Measurements from ENCODE around the gene TUFM.
"Not testable (repeated sequence)": the region's sequence is repeated elsewhere in the genome, so short reads cannot be mapped to it uniquely, and the experiment has no call there.

Gene TUFM

DNA sequence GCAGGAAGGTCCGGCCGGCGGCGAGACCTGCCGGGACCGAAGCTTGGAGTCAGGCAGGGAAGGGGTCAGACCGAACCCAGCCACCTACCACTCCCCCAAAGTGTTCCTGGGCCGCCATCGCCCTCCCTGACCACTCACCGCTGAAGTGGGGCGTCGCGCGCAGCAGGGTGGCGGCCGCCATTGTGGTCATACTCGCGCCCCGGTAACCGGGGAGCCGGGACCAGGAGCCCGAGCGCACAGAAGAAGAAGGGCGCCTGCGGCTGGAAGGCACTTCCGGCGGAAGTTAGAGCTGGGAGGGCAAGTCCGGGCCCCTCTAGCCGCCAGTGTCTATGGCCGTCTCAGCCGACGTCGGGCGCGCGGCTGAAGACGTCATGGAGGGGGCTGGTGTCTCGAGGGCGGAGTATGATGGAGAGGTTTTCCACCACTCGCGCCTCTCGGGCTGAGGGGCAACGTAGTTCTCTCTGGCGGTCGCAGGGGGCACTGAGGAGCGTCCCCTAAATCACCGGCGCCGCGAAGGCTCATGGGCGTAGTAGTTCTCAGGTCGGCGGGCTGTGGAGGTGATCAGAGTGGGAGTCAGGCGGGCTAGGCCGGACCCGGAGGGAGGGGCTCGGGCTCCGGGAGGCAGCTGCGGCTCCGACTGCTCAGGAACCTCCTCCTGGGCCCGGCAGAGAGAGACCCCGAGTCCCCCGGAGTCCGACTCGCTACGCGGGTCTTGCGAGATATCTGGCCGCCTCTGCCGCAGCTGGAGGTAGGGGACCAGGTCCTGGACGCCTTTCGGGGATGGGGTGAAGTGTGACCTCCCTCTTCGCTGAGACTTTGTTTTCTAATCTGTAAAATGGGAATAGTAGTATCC is at the start of gene TUFM:
Gene TUFM (minus strand): TSS at position 269 of the 853 bp plus-strand sequence. CDS start 79 bp downstream, at position 190.
- DNase-seq (ENCODE audit: low read depth in 2 of 3, low spot score in 1 of 3): peak; percentile 97 to 98 (median 98)

GRCh38 chr16:28895609-28896008 is 49.5 kb upstream of the TUFM start:
- DNase-seq (ENCODE audit: low read depth in 2 of 3, low spot score in 1 of 3): no peak

- no peak for DNase-seq (ENCODE audit: low read depth in 2 of 3, low spot score in 1 of 3)
These were observed 47.1 kb upstream of the TUFM start for GRCh38 chr16:28893291-28893690.

- no peak for DNase-seq (ENCODE audit: low read depth in 2 of 3, low spot score in 1 of 3)
These were observed 46.1 kb upstream of the TUFM start for GRCh38 chr16:28891964-28892890.

DNA sequence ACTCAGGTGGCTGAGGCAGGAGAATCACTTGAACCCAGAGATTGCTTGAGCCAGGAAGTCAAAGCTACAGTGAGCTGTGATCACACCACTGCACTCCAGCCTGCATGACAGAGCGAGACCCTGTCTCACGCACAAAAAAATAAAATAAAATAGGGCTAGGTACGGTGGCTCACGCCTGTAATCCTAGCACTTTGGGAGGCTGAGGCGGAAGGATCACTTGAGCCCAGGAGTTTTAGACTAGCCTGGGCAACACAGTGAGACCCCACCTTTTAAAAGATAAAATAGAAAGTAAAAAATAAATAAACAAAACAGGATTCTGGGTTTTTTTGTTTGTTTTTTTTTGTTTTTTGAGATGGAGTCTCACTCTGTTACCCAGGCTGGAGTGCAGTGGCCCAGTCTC is 44.2 kb upstream of the TUFM start:
- DNase-seq (ENCODE audit: low read depth in 2 of 3, low spot score in 1 of 3): not testable (repeated sequence)

GRCh38 chr16:28886945-28887344 is 40.8 kb upstream of the TUFM start:
- DNase-seq (ENCODE audit: low read depth in 2 of 3, low spot score in 1 of 3): no peak

DNA sequence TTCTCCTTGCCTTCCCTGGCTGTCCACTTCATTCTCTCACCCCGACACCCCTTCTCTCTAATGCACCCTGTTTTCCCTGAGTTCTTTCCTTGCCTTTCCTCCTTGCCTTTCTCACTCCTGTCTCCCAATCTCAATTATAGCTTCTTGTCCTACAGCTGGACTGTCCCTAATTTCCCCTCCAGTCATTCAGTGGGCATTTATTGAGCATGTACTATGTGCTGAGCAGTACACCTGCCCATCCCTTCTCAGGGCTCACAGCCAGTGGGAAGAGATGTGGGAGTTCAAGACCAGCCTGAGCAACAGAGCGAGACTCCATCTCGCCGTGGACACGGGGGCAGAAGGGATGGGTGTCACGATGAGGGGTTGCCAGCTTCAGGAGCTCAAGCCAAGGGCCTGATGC is 37.9 kb upstream of the TUFM start:
- no peak for DNase-seq (ENCODE audit: low read depth in 2 of 3, low spot score in 1 of 3)

DNA sequence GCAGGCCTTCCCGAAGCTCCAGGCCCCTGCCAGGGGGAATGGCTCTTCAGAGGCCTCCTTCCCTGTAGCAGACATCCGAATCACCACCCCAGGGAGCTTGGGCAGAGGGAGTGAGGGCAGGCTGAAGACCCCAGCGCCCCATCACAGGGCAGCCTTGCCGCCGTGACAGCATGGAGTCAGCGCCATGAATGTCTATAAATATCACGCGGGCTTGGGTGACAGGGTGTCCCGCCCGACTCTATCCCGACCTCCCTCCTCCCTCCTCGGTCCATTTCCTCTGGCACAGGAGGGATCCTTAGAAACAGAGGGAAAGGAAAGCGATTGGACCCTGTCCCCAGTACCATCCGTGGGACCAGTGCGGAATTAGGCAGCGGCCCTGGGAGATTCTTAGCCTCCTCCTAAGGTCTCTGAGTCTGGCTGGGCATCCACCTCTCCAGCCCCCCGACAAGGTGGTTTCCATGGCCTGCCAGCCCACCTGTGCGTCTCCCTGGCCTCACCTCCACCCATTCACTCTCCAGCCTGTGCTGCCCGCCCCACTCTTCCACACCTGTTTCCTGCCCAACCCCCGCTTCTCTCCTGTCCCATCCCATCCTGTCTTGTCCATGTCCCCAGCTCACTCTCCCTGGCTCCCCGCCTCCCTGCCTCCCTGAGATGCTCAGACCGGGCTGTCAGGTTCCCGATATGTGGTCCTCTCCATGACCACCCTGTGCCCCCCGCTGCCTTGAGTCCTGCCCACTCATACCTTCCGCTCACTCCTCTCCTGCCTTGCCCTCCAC is 37.3 kb upstream of the TUFM start:
- no peak for DNase-seq (ENCODE audit: low read depth in 2 of 3, low spot score in 1 of 3)

DNA sequence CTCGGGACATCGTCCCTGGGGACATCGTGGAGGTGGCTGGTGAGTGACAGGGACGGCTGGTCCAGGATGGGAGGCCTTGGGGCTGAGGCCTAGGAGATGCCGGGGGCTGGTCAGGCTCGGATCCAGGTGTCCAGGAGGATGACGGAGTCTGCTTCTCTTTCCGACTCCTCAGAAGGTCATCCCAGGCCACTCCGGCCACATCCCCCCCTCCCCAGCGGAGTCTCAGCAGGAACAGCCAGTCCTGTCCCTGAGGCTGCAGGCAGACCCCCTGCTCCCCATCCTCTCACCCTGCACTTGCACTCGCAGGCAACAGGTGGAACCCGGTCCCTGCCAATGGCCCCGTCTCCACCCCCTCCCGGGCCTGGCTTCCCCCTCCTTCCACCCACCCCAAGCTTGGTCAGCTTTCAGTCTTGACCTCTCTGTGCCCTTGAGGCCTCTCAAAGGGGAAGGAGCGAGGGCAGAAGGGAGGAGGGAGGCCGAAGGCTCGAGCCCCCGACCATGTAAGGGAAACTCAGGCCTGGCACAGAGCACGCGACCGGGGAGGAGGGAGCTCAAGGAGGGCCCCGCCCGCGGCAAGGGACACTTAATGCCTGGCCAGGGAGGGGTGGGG is 36.5 kb upstream of the TUFM start:
- DNase-seq (ENCODE audit: low read depth in 2 of 3, low spot score in 1 of 3): no peak

DNA sequence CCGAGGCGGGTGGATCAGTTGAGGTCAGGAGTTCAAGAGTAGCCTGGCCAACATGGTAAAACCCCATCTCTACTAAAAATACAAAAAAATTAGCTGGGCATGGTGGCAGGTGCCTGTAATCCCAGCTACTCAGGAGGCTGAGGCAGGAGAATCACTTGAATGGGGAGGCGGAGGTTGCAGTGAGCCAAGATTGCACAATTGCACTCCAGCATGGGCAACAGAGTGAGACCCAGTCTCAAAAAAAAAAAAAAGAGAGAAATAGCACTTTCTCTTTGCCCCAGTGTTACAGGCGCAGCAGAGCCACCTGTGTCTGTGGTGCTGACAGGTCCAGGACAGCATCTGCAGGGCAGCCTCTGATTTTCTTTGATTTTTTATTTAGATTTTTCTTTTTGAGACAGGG is 35.4 kb upstream of the TUFM start:
- not testable (repeated sequence) for DNase-seq (ENCODE audit: low read depth in 2 of 3, low spot score in 1 of 3)

DNA sequence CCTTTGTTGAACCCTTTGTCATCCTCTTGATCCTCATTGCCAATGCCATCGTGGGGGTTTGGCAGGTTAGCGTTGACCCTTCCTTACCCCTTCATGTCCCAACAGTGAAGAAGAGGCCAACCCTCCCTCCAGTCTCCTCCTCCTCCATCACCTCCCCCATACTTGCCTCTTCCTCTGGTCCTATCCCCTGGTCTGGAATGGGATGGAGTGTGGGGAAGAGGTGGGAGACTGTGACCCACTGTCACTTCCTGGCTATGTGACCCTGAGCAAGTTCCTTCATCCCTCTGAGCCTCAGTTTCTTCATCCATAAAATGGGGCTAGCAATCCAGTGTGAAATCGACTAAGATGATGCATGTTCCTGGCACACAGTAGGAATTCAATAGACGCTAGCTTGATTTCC is 34.8 kb upstream of the TUFM start:
- no peak for DNase-seq (ENCODE audit: low read depth in 2 of 3, low spot score in 1 of 3)

- no peak for DNase-seq (ENCODE audit: low read depth in 2 of 3, low spot score in 1 of 3)
These were observed 34.4 kb upstream of the TUFM start for GRCh38 chr16:28880589-28880915.

DNA sequence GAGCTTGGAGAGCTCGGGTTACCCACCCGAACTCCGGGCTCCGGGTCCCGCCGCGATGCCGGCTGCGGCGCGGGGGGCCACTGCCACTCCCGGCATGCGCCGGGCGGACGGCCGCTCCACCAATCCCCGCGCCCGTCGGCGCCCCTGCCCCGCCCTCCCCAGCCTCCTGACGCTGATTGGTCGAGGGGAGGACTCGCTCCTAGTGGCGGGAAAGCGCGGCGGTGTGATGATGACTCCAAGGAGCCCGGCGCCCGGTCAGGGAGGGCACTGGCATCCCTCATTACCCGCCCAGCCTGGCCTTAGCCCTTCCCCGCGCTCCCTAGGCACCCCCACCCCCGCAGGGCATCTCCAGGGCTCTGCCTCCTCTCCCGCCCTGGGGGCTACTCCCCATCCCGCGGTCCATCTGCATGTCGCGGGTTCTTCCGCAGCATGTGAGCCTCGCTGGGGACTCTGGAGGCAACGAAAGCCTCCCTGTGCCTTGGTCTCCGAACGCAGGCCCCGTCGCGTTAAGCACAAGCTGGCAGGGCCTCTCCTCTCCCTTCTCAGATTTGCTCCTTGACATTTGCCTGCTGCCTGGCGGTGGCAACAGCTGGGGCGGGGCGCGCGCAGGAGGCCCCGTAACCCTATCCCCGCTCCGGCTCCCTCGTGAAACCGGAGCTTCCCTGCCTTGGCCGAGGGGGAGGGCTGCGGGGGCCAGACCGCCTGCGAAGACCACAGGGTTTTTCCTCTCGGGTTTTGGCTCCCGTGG is 33.9 kb upstream of the TUFM start:
- peak; percentile 87 to 91 (median 91) for DNase-seq (ENCODE audit: low read depth in 2 of 3, low spot score in 1 of 3)

DNA sequence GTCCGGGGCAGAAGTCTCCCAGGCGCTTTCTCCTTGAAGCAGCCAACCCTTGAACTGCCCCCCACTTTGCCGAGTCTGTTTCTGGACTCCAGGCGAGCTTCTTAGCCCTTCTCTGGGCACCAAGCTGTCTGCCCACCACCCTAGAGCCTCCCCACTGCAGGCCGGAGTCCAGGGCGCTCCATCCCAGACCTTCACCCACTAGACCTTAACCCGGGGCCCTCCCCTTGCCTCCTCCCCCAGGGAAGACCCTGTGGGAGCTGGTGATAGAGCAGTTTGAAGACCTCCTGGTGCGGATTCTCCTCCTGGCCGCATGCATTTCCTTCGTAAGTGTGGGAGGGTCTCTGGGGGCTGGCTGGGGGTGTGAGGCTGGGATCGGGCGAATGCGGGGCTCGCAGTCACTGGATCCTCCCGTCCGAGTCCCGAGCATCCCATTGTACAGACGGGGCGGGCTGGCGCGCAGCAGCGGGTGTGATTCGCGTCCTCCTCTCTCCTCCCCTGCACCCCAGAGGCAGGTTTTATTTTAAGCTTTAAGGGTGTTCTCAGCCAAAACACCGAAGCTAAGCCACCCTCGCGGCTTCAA is 33.2 kb upstream of the TUFM start:
- no peak for DNase-seq (ENCODE audit: low read depth in 2 of 3, low spot score in 1 of 3)

- no peak for DNase-seq (ENCODE audit: low read depth in 2 of 3, low spot score in 1 of 3)
These were observed 32.2 kb upstream of the TUFM start, which contains the start of gene ATP2A1 for GRCh38 chr16:28878083-28878926. Gene ATP2A1 (plus strand): TSS chr16:28878488. CDS start chr16:28878672, 184 bp downstream.

DNA sequence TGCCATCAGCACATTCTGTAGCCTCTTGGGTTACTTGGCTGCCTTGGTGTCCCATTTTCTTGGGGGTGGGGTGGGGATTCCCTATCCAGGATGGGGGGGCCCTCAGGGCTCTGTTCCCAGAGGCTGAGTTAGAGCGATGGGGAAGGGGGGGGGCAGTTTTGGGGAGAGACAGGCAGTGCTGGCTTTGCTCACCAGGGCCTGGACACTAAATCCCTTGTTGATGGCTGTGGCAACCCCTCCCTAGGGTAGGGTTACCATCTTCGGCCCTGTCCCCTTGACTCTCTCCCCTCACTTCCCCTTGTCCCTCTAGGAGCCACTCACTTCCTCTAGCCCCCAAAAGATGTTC is 31.5 kb upstream of the TUFM start:
- no peak for DNase-seq (ENCODE audit: low read depth in 2 of 3, low spot score in 1 of 3)

DNA sequence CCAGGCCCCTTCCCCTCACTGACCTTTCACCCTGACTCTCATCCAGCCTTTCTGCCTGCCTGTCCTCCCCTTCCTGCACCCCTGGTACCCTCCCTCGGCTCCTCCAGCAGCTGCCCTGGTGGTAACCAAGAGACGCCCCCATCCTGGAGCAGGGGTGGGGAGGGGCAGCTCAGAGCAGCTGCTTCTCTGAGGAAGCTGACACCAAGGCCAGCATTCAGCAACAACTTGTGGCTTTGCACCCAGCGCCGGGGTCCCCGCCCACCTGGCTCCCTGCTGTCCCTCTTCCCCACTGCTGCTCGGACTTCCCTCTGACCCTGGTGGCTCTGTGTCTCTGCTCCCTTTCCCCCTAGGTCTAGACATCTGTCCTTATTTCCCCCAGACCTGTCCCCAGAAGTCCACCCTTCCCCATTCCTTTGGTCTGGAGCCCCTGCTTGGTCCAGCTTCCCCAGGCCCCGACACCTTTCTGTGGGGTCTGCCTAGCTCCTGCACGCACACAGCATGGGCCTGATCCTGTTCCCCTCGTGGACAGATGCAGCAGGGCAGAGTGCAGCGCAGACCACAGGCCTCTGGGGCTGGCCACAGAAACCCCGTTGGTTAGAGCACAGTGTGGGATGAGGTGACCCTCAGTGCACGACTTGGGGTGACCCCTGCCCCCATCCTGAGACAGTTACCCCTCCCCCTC is 31.0 kb upstream of the TUFM start:
- DNase-seq (ENCODE audit: low read depth in 2 of 3, low spot score in 1 of 3): no peak

DNA sequence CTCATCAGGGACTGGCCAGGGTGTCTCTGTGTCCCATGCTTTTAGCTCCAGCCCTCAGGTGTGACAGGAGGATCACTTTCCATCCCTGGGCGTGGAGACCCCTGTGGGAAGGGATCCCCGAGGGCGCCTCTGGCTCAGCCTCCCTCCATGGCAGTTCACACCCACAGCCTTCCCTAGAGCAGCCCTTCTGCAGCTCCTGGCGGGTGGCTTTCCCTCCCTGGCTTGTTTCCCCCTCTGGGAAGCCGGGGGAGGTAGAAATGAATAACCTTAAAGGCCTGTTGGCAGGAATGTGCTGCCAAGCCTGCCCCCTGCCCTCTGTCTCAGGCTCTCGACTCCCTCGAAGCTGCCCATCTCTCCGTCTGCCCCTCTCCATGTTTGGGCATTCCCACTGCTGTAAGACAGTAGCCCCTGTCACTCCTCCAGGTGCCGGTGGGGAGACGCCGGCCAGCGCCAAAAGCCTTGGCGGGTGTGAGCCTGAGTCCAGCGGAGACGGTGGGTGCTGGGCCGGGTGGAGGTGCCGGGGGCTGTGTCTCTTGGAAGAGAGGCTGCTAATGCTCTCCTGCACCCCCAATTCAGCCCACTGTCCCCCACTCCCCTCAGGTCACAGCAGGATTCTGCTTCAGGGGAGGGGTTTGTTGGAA is 30.0 kb upstream of the TUFM start:
- DNase-seq (ENCODE audit: low read depth in 2 of 3, low spot score in 1 of 3): no peak
